GM19328 (cell line): ENCODE data around the gene AP1S3.
"Not testable (repeated sequence)": the region's sequence is repeated elsewhere in the genome, so short reads cannot be mapped to it uniquely, and the experiment has no call there.

Experiments
- ATAC-seq: cut with Tn5 transposase; IDR thresholded peaks from one replicate; pipeline ENCODE4 v1.9.1; 2021; ENCODE audit warnings: mild to moderate bottlenecking, moderate library complexity; ENCODE audit not compliant: unreplicated experiment

The AP1S3 gene

GRCh38 chr2:223811757-223812156, 25.6 kb downstream of the AP1S3 start:
- no peak for ATAC-seq

- ATAC-seq, result no peak
Observed at GRCh38 chr2:223805008-223805407, 32.4 kb downstream of the AP1S3 start.

GRCh38 chr2:223801736-223802135, 35.6 kb downstream of the AP1S3 start:
- no peak for ATAC-seq

GRCh38 chr2:223800908-223801307, 36.5 kb downstream of the AP1S3 start:
- peak; percentile 31 for ATAC-seq

GRCh38 chr2:223797811-223798721, 39.3 kb downstream of the AP1S3 start:
- ATAC-seq, result peak; percentile 94

- ATAC-seq, result no peak
Observed at GRCh38 chr2:223797037-223797436, 40.3 kb downstream of the AP1S3 start.

GRCh38 chr2:223789423-223789822, 48.0 kb downstream of the AP1S3 start:
- ATAC-seq, result no peak

GRCh38 chr2:223788826-223789225, 48.6 kb downstream of the AP1S3 start:
- no peak for ATAC-seq

- ATAC-seq, result not testable (repeated sequence)
Observed at GRCh38 chr2:223788106-223788505, 49.3 kb downstream of the AP1S3 start.

- ATAC-seq, result peak; percentile 26
Observed at GRCh38 chr2:223787358-223787757, 50.0 kb downstream of the AP1S3 start.

GRCh38 chr2:223786943-223787342, 50.4 kb downstream of the AP1S3 start:
- ATAC-seq, result peak; percentile 70

GRCh38 chr2:223786236-223786635, 51.1 kb downstream of the AP1S3 start:
- no peak for ATAC-seq

GRCh38 chr2:223784221-223784772, 53.1 kb downstream of the AP1S3 start:
- no peak for ATAC-seq

- no peak for ATAC-seq
Observed at GRCh38 chr2:223782629-223783028, 54.8 kb downstream of the AP1S3 start.

GRCh38 chr2:223781560-223781959, 55.8 kb downstream of the AP1S3 start:
- no peak for ATAC-seq

GRCh38 chr2:223779877-223780276, 57.5 kb downstream of the AP1S3 start:
- peak; percentile 71 for ATAC-seq

GRCh38 chr2:223774193-223774592, 63.2 kb downstream of the AP1S3 start:
- ATAC-seq, result no peak

GRCh38 chr2:223772363-223772762, 65.0 kb downstream of the AP1S3 start:
- no peak for ATAC-seq

- no peak for ATAC-seq
Observed at GRCh38 chr2:223771475-223771874, 65.9 kb downstream of the AP1S3 start.

- no peak for ATAC-seq
Observed at GRCh38 chr2:223768179-223768578, 69.2 kb downstream of the AP1S3 start.

GRCh38 chr2:223767341-223767740, 70.0 kb downstream of the AP1S3 start:
- no peak for ATAC-seq

GRCh38 chr2:223765221-223765785, 72.1 kb downstream of the AP1S3 start:
- ATAC-seq, result no peak
